Measurements from ENCODE around the gene SPTBN2. TPM values are rescaled to one million over a fixed set of nuclear protein-coding genes. Genes with fewer than 3 reads are reported as not detected.
"Not testable (repeated sequence)": the region's sequence is repeated elsewhere in the genome, so short reads cannot be mapped to it uniquely, and the experiment has no call there.

Gene SPTBN2
- total RNA-seq, 2 experiments from 2014 or later: 0.41 to 0.52 TPM

DNA sequence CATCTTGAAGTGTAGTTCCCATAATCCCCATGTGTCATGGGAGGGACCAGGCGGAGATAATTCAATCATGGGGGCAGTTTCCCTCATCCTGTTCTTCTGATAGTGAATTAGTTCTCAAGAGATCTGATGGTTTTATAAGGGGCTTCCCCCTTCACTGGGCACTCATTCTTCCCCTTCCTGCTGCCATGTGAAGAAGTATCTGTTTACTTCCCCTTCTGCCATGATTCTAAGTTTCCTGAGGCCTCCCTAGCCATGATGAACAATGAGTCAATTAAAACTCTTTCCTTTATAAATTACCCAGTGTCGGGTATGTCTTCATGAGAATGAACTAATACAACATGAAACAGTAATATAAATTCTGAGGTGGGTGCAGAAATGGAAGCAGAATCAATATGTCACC is 12.1 kb upstream of the SPTBN2 start:
- Mint-ChIP-seq H3K36me3 (peaks cover 6% of the 10 kb centered on the region), H3K27me3 (peaks cover 19% of the 10 kb centered on the region), H3K9me3 (ENCODE audit: low read depth) (peaks cover 5% of the 10 kb centered on the region), H3K4me1 (peaks cover 12% of the 10 kb centered on the region), H3K4me3 (no peak overlapping the region), H3K27ac (no peak overlapping the region)
- CTCF ChIA-PET: interaction anchor here (1.0 kb wide), 1 partner anchor 25 kb away, joined by 3 read pairs; no protein-coding TSS in a partner anchor
- no peak for DNase-seq
- ATAC-seq: no peak

DNA sequence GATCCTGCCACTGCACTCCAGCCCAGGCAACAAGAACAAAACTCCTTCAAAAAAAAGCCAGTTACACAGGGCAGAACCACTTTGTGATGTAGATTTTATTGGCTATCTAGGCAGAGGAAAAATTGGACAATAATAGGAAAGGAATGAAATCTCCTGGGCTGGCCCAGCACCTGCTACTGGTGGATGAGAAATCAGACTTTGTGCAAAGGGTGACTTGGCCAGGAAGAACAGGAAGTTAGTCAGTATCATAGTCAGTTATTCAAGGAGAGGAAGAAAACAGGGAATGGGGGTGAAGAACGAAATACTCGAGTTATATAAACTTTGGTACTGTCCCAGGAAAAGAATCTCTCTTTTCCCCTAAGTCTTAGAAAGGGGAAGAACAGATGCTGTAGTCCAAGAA is 11.0 kb upstream of the SPTBN2 start:
- Mint-ChIP-seq H3K27ac (no peak overlapping the region), H3K36me3 (peaks cover 6% of the 10 kb centered on the region), H3K9me3 (ENCODE audit: low read depth) (peaks cover 5% of the 10 kb centered on the region), H3K4me1 (peaks cover 5% of the 10 kb centered on the region), H3K27me3 (peaks cover 21% of the 10 kb centered on the region), H3K4me3 (no peak overlapping the region)
- no peak for ATAC-seq
- no peak for DNase-seq
- CTCF ChIA-PET: interaction anchor here (1.0 kb wide), 1 partner anchor 24 kb away, joined by 3 read pairs; no protein-coding TSS in a partner anchor

DNA sequence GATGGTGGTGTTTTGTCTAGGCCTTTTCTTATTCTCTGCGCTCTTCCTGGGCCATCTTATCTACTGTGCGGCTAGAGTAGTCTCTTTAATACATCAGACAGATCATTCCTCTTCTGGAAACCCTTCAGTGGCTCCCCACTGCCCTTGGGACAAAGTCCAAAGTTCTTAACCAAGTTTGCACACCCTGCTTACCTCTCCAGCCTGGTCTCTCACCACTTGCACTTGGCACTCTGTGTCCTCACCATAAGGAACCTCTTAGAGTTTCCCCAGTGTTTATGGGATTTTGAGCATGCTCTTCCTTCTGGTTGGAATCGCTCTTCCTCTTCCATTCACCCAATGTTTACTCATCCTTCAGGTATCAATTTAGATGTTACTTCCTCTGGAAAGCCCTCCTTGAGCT is 5.2 kb upstream of the SPTBN2 start:
- no peaks in the 10 kb centered on the region for H3K9me3 Mint-ChIP-seq (ENCODE audit: low read depth)
- H3K27me3 Mint-ChIP-seq: peaks cover 60% of the 10 kb centered on the region
- CTCF ChIA-PET: no interaction called here
- no peak overlapping the region for H3K27ac Mint-ChIP-seq
- ATAC-seq (no peak), DNase-seq (no peak)
- no peaks in the 10 kb centered on the region for H3K36me3 Mint-ChIP-seq
- no peaks in the 10 kb centered on the region for H3K4me1 Mint-ChIP-seq
- no peak overlapping the region for H3K4me3 Mint-ChIP-seq

DNA sequence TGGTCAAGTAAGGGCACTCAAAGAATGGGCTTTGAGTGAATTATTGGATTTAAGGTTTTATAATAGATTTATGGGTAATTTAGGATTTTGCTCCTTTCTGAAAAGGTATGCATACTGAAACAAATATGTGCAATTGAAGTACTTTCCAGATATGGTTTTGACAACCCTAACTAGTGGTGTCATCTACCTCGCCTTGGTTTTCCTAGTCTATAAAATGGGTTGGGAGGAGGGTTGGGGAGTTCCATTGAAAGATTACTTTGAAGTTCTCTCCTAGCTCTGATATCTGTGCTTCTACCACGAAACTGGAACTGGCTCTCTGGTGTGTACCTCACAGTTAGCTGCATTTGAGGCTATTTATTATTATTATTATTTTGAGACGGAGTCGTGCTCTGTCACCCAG is 431 bp upstream of the SPTBN2 start:
- H3K36me3 Mint-ChIP-seq: peaks cover 3% of the 10 kb centered on the region
- no peak overlapping the region for H3K4me3 Mint-ChIP-seq
- peaks cover 15% of the 10 kb centered on the region for H3K4me1 Mint-ChIP-seq
- H3K27me3 Mint-ChIP-seq: peaks cover 76% of the 10 kb centered on the region
- ATAC-seq (no peak), DNase-seq (no peak)
- CTCF ChIA-PET: no interaction called here
- no peak overlapping the region for H3K27ac Mint-ChIP-seq
- no peaks in the 10 kb centered on the region for H3K9me3 Mint-ChIP-seq (ENCODE audit: low read depth)

DNA sequence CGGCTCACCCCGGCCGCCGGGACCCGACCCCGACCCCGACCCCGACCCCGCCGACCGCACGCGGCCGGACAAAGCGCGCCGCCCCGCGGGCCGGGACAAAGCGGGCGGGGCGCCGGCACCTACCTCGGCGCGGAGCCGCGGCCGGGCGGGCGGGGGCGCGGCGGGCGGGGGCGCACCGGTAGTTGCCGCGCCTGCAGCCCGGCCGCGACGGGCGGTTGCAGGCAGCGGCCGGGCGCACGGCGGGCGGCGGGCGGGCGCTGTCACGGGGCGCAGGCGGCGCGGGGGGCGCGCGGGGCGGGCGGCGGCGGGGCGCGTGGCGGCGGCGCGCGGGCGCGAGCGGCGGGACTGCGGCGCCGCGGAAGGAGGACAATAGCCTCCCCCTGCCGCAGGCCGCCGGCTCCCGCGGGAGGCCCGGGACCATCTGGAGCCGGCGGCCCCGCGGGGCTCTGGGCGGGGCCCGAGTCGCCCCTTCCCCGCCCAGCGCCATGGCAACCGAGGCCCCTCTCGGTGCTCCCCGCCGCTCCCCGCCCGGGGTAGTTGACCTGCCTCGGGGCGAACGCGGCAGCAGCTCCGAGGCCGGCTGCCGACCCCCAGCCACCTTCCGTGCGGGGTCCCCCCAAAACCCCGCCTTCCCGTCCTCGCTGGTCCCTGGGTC is 851 bp downstream of the SPTBN2 start:
- DNase-seq: no peak
- H3K4me3 Mint-ChIP-seq: peak overlapping the region; percentile 62
- peaks cover 3% of the 10 kb centered on the region for H3K36me3 Mint-ChIP-seq
- peaks cover 15% of the 10 kb centered on the region for H3K4me1 Mint-ChIP-seq
- peak; percentile 35 for ATAC-seq
- H3K9me3 Mint-ChIP-seq (ENCODE audit: low read depth): no peaks in the 10 kb centered on the region
- CTCF ChIA-PET: no interaction called here
- peaks cover 72% of the 10 kb centered on the region for H3K27me3 Mint-ChIP-seq
- H3K27ac Mint-ChIP-seq: no peak overlapping the region

DNA sequence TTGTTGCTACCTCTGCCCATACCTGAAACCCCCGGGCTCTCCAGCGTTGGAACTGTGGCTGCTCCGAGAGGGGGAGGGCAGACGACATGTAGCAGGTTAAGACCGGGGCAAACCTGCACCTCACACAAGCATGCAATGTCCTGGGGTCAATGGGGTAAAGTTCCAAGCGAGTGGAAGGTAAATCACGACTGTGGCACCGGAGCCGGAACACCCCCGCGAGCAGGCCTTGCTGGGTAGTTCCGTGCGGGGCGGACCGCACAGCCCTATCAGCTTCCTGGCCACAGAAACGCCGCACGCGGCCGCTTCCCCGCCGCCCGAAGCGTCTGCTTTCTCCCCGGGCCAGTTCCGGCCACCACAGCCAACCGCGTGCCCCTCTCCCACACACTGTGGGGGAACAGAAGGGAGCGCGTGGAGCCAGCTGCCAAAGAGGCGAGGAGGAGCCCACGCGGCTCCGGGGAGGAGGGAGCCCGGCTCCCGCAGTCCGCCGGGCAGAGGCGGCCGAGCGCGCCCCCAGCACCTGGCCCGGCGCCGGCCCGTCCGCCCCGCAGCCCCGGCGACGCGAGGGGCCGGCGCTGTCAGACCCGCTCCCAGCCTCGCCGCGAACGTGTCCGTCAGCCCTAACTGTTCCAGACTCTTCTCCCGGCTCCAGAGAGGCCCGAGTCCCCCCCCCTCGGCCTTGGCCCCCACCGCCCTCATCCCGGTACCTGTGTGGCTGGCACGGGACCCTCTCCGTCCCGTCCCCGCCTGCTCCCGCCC is 1.6 kb downstream of the SPTBN2 start:
- no peak overlapping the region for H3K27ac Mint-ChIP-seq
- peaks cover 70% of the 10 kb centered on the region for H3K27me3 Mint-ChIP-seq
- H3K4me3 Mint-ChIP-seq: peak overlapping the region; percentile 2
- no peaks in the 10 kb centered on the region for H3K9me3 Mint-ChIP-seq (ENCODE audit: low read depth)
- peaks cover 15% of the 10 kb centered on the region for H3K4me1 Mint-ChIP-seq
- DNase-seq (peak; percentile 48), ATAC-seq (peak; percentile 51)
- peaks cover 3% of the 10 kb centered on the region for H3K36me3 Mint-ChIP-seq
- CTCF ChIA-PET: interaction anchor here (1.2 kb wide), 1 partner anchor 32 kb away, joined by 3 read pairs; no protein-coding TSS in a partner anchor

DNA sequence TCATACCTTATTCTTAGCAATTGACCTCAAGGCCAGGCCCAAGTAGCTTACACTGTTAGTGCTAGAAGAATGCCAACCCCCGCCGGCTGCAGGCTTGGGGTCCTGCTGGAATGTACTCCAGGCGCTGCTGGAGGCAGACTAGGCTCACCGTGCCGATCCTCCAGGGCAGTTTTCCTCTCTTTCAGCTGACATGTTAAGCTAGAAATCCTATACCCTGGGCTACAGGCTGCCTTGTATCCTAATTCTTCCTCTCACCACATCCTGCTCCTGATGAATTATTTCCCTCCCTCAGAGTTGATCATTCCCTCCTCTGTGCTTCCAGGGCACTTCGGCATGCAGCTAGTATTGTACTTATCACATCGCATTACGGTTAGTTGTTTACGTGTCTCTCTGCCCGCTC is 3.4 kb downstream of the SPTBN2 start:
- peaks cover 3% of the 10 kb centered on the region for H3K36me3 Mint-ChIP-seq
- H3K4me1 Mint-ChIP-seq: peaks cover 15% of the 10 kb centered on the region
- H3K9me3 Mint-ChIP-seq (ENCODE audit: low read depth): no peaks in the 10 kb centered on the region
- H3K27ac Mint-ChIP-seq: no peak overlapping the region
- H3K27me3 Mint-ChIP-seq: peaks cover 55% of the 10 kb centered on the region
- no peak for ATAC-seq
- no peak for DNase-seq
- CTCF ChIA-PET: interaction anchor here (1.0 to 1.2 kb wide), 2 partner anchors 9 to 31 kb away, joined by 3 to 4 read pairs; no protein-coding TSS in a partner anchor
- no peak overlapping the region for H3K4me3 Mint-ChIP-seq

DNA sequence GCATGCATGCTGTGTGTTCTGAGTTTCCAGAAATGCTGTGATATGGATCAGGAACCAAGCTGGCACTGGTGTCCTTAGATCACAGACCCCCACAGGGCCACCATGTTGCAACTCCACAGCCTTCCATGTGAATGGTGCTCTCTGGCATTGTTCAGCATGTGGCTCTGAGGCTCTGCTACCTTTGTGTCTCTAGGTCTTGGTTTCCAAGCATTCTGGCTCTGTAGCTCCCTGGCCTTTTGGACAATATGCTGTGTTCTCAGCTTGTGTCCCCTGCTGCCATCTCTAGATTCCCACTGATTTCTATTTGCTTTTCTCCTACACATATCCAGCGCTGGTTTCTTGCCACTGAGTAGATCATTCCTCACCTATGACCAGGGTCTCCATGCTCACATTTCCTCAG is 3.9 kb downstream of the SPTBN2 start:
- peaks cover 55% of the 10 kb centered on the region for H3K27me3 Mint-ChIP-seq
- ATAC-seq: no peak
- no peaks in the 10 kb centered on the region for H3K9me3 Mint-ChIP-seq (ENCODE audit: low read depth)
- H3K36me3 Mint-ChIP-seq: peaks cover 3% of the 10 kb centered on the region
- CTCF ChIA-PET: interaction anchor here (1.0 to 1.2 kb wide), 2 partner anchors 14 to 30 kb away, joined by 3 to 4 read pairs; no protein-coding TSS in a partner anchor
- no peak for DNase-seq
- no peak overlapping the region for H3K27ac Mint-ChIP-seq
- no peak overlapping the region for H3K4me3 Mint-ChIP-seq
- H3K4me1 Mint-ChIP-seq: peaks cover 20% of the 10 kb centered on the region

DNA sequence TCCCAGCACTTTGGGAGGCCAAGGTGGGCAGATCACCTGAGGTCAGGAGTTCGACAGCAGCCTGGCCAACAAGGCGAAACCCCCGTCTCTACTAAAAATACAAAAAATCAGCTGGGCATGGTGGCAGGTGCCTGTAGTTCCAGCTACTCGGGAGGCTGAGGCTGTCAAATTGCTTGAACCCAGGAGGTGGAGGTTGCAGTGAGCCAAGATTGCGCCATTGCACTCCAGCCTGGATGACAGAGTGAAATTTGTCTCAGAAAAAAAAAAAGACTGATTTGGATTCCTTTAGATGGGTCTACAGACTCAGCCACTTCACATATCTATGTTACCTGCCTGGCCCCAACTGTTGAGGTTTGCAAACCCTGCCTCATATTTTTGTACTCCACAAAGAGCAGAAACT is 4.8 kb downstream of the SPTBN2 start:
- H3K9me3 Mint-ChIP-seq (ENCODE audit: low read depth); H3K4me3 Mint-ChIP-seq; DNase-seq; H3K27ac Mint-ChIP-seq; H3K36me3 Mint-ChIP-seq; ATAC-seq: not testable (repeated sequence)
- Mint-ChIP-seq H3K27me3 (peaks cover 48% of the 10 kb centered on the region), H3K4me1 (peaks cover 28% of the 10 kb centered on the region)
- CTCF ChIA-PET: interaction anchor here (1.0 to 1.2 kb wide), 2 partner anchors 15 to 29 kb away, joined by 3 to 4 read pairs; no protein-coding TSS in a partner anchor

DNA sequence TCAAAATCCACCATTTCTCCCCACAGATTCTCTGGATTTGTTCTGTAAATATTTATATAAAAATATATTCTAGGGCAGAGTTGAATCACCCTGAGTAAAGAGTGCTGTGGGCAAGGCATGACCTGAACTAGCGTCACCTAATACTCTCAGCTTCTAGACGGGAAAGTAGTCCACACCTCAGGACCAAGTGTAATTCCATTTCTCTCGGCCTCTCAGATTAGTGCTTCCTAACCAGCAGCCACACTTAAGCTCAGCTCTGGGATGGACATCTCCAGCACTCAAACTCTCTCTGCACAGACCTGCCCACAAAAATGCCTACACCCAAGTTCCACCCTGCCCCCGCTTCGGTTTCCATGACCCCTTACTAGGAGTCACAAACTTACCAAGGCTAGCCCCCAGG is 5.3 kb downstream of the SPTBN2 start:
- H3K4me3 Mint-ChIP-seq: no peak overlapping the region
- peaks cover 43% of the 10 kb centered on the region for H3K27me3 Mint-ChIP-seq

DNA sequence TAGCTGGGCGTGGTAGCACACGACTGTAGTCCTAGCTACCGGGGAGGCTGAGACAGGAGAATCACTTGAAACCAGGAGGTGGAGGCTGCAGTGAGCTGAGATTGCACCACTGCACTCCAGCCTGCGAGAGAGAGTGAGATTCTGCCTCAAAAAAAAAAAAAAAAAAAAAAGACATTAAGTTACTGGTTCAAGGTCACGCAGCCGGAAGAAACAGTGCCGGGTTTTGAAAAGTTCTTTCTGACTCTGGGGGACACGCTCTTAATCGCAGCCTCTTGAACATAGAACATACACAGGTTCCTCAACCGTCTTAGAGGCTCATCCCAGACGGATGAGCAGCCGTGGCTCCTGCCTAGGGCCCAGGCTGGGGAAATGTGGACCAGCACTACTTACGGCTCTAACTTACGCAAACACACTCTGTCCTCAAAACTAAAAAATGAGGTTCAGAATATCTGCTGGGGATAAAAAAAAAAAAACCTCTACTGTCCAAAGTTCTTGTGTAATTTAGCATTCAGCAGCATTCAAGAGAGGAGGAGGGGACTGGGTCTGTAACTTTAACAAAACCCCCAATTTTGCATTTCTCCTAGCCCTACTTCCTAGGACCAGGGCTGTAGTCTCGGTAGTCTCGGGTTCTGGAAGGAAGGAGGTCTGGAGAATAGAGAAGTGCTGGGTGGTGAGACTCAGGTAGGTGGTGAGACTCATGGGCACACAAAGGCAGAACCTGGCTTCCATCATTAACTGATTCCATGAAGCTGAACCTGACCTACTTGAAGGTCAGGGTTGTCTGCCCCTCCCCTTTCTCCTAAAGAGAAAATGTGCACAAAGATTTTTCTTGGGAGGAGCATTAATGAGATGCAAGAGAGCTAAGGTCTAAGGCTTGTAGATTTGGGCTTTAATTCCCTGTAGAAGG is 6.0 kb downstream of the SPTBN2 start:
- CTCF ChIA-PET: no interaction called here
- Mint-ChIP-seq H3K4me3 (no peak overlapping the region), H3K27me3 (peaks cover 40% of the 10 kb centered on the region), H3K4me1 (peaks cover 23% of the 10 kb centered on the region), H3K9me3 (ENCODE audit: low read depth) (no peaks in the 10 kb centered on the region), H3K36me3 (no peaks in the 10 kb centered on the region), H3K27ac (no peak overlapping the region)
- DNase-seq: no peak
- no peak for ATAC-seq

More for the DNA sequence above, 5.3 kb downstream of the SPTBN2 start:
- H3K36me3 Mint-ChIP-seq: peaks cover 2% of the 10 kb centered on the region
- ATAC-seq (no peak), DNase-seq (no peak)
- CTCF ChIA-PET: no interaction called here
- H3K4me1 Mint-ChIP-seq: peaks cover 25% of the 10 kb centered on the region
- no peaks in the 10 kb centered on the region for H3K9me3 Mint-ChIP-seq (ENCODE audit: low read depth)
- H3K27ac Mint-ChIP-seq: no peak overlapping the region

DNA sequence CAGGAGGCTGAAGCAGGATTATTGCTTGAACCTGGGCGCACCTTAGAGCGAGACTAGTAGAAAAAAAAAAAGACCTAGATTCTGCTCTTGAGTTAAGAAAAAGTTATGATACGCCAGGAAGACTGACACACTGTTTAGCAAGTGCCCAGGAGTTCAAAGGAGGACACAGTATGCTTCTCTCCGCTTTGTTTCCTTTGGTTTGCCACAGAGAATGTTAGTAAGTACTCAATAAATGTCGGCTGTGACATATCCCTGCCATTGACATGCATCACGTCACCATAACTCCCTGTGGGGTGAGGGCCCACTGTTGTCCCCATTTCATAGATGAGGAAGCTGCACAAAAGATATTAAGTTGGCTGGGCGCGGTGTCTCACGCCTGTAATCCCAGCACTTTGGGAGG is 7.1 kb downstream of the SPTBN2 start:
- Mint-ChIP-seq H3K9me3 (ENCODE audit: low read depth) (no peaks in the 10 kb centered on the region), H3K36me3 (no peaks in the 10 kb centered on the region), H3K27ac (no peak overlapping the region), H3K4me1 (peaks cover 17% of the 10 kb centered on the region), H3K4me3 (no peak overlapping the region), H3K27me3 (peaks cover 35% of the 10 kb centered on the region)
- no peak for ATAC-seq
- CTCF ChIA-PET: no interaction called here
- DNase-seq: no peak

DNA sequence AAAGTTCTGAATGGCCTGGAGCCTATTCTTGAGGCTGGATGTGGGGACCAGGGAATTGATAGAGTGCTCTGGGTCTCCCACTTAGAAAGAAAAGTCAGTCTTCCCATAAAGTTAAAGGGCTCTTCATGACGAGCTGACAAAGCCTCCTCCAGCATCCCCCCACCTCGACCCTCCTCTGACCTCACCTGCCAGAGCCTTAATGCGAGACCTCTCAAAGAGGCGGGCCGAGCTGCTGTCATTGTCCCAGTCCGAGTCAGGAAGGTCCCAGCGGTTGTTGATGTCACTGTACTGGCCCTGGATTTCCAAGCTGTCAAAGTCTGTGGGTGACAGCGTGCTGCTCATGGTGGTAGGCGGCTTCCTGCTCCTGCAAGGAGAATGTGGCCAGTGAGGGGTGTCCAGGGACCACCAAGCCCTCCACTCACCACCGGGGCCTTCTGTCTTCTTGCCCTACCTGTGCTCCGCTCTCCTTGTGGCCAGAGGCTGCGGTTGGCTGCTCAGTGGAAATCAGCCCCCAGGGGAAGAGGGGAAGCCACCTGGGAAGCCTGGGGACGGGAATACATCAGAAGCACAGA is 8.0 kb downstream of the SPTBN2 start:
- CTCF ChIA-PET: no interaction called here
- no peak overlapping the region for H3K27ac Mint-ChIP-seq
- no peaks in the 10 kb centered on the region for H3K36me3 Mint-ChIP-seq
- H3K27me3 Mint-ChIP-seq: peaks cover 26% of the 10 kb centered on the region
- no peaks in the 10 kb centered on the region for H3K9me3 Mint-ChIP-seq (ENCODE audit: low read depth)
- no peak for DNase-seq
- peaks cover 13% of the 10 kb centered on the region for H3K4me1 Mint-ChIP-seq
- H3K4me3 Mint-ChIP-seq: no peak overlapping the region
- no peak for ATAC-seq

Data from activated CD8-positive, alpha-beta memory T cell treated with anti-CD3 and anti-CD28 coated beads, Interleukin-2, amount 10 ng/mL, durations not matched to agents 7 days and 5 days (primary cell).